MCF 10A (cell line): ENCODE measurements around the gene PPEF1. TPM values are rescaled to one million over a fixed set of nuclear protein-coding genes. Genes with fewer than 3 reads are reported as not detected.

Experiments
- BruUV-seq: library from RNA; stranded (reverse); fragments of 400-500 nt; replicated peaks from 2 replicates; lab custom pipeline; 2021; lab: Mats Ljungman, UMichigan
- CTCF ChIA-PET: fragments of 300-600 bp; sonication (Branson Sonifier 250); formaldehyde crosslinking; extraction: SDS; loops from one replicate; lab custom pipeline; 2021; ENCODE audit warnings: antibody characterized with exemption, inconsistent platforms; lab: Yijun Ruan, JAX
- POLR2A ChIA-PET: fragments of 300-600, 350-650 bp; sonication (Branson Sonifier 250); formaldehyde crosslinking; extraction: SDS; loops from one replicate; lab custom pipeline; 2020; ENCODE audit warnings: antibody characterized with exemption, inconsistent platforms; lab: Yijun Ruan, JAX
- DNase-seq: peaks from one replicate; pipeline ENCODE4 v3.0.0-alpha.2; 2018; ENCODE audit not compliant: unreplicated experiment
- H3K27ac Mint-ChIP-seq: one replicate; pipeline ENCODE4 v1.8.0; 2022; ENCODE audit warnings: mild to moderate bottlenecking, low read depth, mixed read lengths; ENCODE audit not compliant: unreplicated experiment
- H3K27me3 Mint-ChIP-seq: one replicate; pipeline ENCODE4 v1.8.0; 2022; ENCODE audit warnings: mixed read lengths; ENCODE audit not compliant: insufficient read depth, unreplicated experiment
- H3K36me3 Mint-ChIP-seq: one replicate; pipeline ENCODE4 v1.8.0; 2022; ENCODE audit warnings: mild to moderate bottlenecking, moderate library complexity, mixed read lengths; ENCODE audit not compliant: insufficient read depth, unreplicated experiment
- H3K4me1 Mint-ChIP-seq: one replicate; pipeline ENCODE4 v1.8.0; 2022; ENCODE audit warnings: mixed read lengths; ENCODE audit not compliant: insufficient read depth, unreplicated experiment
- H3K4me3 Mint-ChIP-seq: one replicate; pipeline ENCODE4 v1.8.0; 2022; ENCODE audit warnings: mild to moderate bottlenecking, moderate library complexity, mixed read lengths; ENCODE audit not compliant: unreplicated experiment
- H3K9me3 Mint-ChIP-seq: one replicate; pipeline ENCODE4 v1.8.0; 2022; ENCODE audit warnings: mixed read lengths; ENCODE audit not compliant: unreplicated experiment
- CTCF ChIP-seq: fragments of 200-600 bp; IDR thresholded peaks from one replicate; pipeline ENCODE4 v1.8.0; 2022; ENCODE audit warnings: antibody characterized with exemption, mild to moderate bottlenecking; ENCODE audit not compliant: unreplicated experiment
- intact Hi-C: fragments of 100-400 bp; cut with micrococcal nuclease; formaldehyde crosslinking; loops from 2 replicates; pipeline ENCODE4 v1.14.1; 2022
- total RNA-seq: library from RNA; stranded (reverse); gene quantifications from 2 replicates; pipeline ENCODE4 v1.2.3, GENCODE V29; 2022

PPEF1 gene
- total RNA-seq, 1 experiment from 2014 or later, result 1.0 TPM

DNA sequence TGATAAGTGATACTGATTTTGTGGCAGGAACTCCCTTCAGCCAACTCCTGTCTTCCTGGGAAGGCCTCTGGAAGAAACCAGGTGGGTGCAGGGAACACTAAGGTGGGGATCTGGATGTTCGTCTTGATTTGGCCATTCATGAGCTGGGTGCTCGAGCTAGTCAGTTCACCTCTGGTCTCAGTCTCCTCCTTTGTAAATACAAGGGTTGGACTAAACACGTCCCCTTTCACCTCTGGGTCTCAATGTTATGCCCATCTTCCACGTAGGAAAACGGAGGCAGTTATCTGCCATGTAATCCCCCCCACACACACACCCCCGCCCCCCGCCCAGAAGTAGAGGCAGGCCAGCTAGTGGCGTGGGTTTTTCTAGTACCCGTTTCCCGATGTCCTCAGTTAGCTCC lies 31.4 kb upstream of the PPEF1 start:
- Mint-ChIP-seq H3K27ac (no peak overlapping the region), H3K4me3 (peak overlapping the region; percentile 52), H3K4me1 (no peaks in the 10 kb centered on the region), H3K27me3 (no peaks in the 10 kb centered on the region), H3K36me3 (peaks cover 9% of the 10 kb centered on the region), H3K9me3 (peaks cover 8% of the 10 kb centered on the region)
- no peak for TF ChIP-seq CTCF
- no peak for DNase-seq
- POLR2A ChIA-PET, result interaction anchor here (0.7 kb wide), 1 partner anchor 17 kb away, joined by 3 read pairs; no protein-coding TSS in a partner anchor
- BruUV-seq, result no TSS peak
- CTCF ChIA-PET, result interaction anchor here (0.6 to 1.9 kb wide), 7 partner anchors 8 to 266 kb away, joined by 3 to 6 read pairs (median 3); no protein-coding TSS in a partner anchor
- intact Hi-C loops, result loop anchor here (10.0 kb wide), 1 partner anchor 209 kb away; no protein-coding TSS in a partner anchor

DNA sequence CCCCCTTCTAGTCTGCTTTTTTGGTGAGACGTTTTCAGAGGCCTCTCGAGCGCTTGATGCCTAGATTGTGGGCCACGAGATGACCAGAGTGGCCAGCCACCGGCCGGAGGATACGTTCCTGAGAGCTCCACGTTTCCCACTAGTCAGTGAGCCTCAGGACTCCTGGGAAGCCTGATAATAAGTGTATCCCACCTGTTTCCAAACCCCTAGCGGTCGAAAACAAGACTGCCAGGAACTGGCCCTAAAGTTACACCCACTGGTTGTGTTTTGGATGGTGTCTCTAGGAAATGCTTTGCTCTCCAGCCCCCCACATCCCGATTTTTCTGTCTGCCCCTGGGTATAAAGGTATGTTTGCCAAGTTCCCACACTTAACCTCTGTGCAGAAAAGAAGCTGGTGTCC lies 31.0 kb upstream of the PPEF1 start:
- BruUV-seq, result no TSS peak
- CTCF ChIA-PET, result interaction anchor here (0.5 to 1.9 kb wide), 8 partner anchors 9 to 266 kb away, joined by 3 to 6 read pairs (median 3); no protein-coding TSS in a partner anchor
- TF ChIP-seq CTCF, result no peak
- DNase-seq, result no peak
- Mint-ChIP-seq H3K36me3 (peaks cover 9% of the 10 kb centered on the region), H3K27ac (no peak overlapping the region), H3K27me3 (no peaks in the 10 kb centered on the region), H3K4me3 (no peak overlapping the region), H3K4me1 (no peaks in the 10 kb centered on the region), H3K9me3 (peaks cover 8% of the 10 kb centered on the region)
- POLR2A ChIA-PET, result interaction anchor here (0.7 kb wide), 1 partner anchor 17 kb away, joined by 3 read pairs; no protein-coding TSS in a partner anchor
- intact Hi-C loops, result loop anchor here (10.0 kb wide), 1 partner anchor 208 kb away; no protein-coding TSS in a partner anchor

DNA sequence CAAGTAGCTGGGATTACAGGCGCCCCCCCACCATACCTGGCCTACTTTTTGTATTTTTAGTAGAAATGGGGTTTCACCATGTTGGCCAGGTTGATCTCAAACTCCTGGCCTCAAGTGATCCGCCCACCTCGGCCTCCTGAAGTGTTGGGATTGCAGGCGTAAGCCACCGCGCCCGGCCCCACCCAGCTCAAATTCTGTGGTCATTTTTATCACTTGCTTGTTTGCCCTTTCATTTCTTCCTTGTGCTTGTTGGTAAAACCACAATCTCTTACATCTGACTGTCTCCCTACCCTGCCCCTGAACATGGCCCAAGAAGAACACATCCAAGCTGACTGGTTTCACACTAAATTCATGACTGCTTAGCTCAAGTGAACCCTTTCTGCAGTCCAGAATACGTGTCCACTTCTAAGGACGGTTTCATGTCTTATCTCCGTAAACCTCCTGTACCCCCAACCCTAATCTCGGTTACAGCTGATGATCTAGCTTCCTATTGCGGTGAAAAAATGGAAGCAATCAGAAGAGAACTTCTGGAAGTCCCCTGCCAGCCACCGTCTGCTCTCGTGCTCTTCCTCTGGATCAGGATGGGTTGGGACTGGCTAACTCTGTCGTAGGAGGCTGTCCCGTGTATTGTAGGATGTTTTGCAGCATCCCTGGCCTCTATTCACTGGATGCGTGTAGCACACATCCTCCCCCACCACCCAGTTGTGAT lies 30.1 kb upstream of the PPEF1 start:
- ChIA-PET CTCF (interaction anchor here (0.5 to 1.9 kb wide), 6 partner anchors 11 to 1491 kb away, joined by 3 to 6 read pairs (median 4); no protein-coding TSS in a partner anchor), POLR2A (no interaction called here)
- no peak for DNase-seq
- intact Hi-C loops, result loop anchor here (10.0 kb wide), 1 partner anchor 207 kb away; no protein-coding TSS in a partner anchor
- BruUV-seq, result no TSS peak
- no peaks in the 10 kb centered on the region for H3K4me1 Mint-ChIP-seq
- TF ChIP-seq CTCF, result no peak
- no peak overlapping the region for H3K4me3 Mint-ChIP-seq
- H3K9me3 Mint-ChIP-seq, result peaks cover 8% of the 10 kb centered on the region
- no peaks in the 10 kb centered on the region for H3K27me3 Mint-ChIP-seq
- no peak overlapping the region for H3K27ac Mint-ChIP-seq
- H3K36me3 Mint-ChIP-seq, result peaks cover 9% of the 10 kb centered on the region

DNA sequence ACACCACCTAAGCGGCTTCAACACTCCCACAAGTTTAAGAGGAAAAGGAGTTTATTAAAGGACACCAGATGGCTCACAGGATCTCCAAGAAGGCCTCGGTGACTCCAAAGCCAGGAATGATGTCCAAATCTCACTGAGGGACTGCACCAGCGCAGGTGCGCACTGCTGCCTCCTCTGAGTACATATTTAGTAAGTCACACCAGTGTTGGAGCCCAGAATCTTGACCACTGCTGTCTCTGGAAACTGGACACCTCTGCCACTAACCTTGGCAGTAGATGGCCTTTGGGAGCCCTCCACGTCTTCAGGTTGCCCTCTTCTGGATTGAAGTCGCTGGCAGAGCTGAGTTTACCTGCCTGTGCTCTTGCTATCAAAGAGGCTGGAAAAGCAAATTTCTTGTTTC lies 25.4 kb upstream of the PPEF1 start:
- no peak overlapping the region for H3K4me3 Mint-ChIP-seq

More for the DNA sequence above, 25.4 kb upstream of the PPEF1 start:
- peaks cover 8% of the 10 kb centered on the region for H3K9me3 Mint-ChIP-seq
- intact Hi-C loops, result loop anchor here (10.0 kb wide), 1 partner anchor 257 kb away; the partner anchor contains the start of gene CDKL5
- no TSS peak for BruUV-seq
- ChIA-PET CTCF (no interaction called here), POLR2A (no interaction called here)
- no peaks in the 10 kb centered on the region for H3K4me1 Mint-ChIP-seq
- no peaks in the 10 kb centered on the region for H3K36me3 Mint-ChIP-seq
- TF ChIP-seq CTCF, result no peak
- H3K27ac Mint-ChIP-seq, result no peak overlapping the region
- H3K27me3 Mint-ChIP-seq, result no peaks in the 10 kb centered on the region
- DNase-seq, result no peak
